Stimulated activated naive CD8-positive, alpha-beta T cell treated with anti-CD3 and anti-CD28 coated beads, Interleukin-15, Interleukin-2, amounts not matched to agents 100 ng/mL and 50 ng/mL, for 24 hours (primary cell): ENCODE results near the gene ZGPAT.

Source experiments
- H3K27ac Mint-ChIP-seq: one replicate; pipeline ENCODE4 v1.8.0; 2021; ENCODE audit warnings: mild to moderate bottlenecking, mixed read lengths
- H3K27me3 Mint-ChIP-seq: one replicate; pipeline ENCODE4 v1.8.0; 2021; ENCODE audit warnings: mixed read lengths
- H3K36me3 Mint-ChIP-seq: one replicate; pipeline ENCODE4 v1.8.0; 2021; ENCODE audit warnings: low read depth, mixed read lengths
- H3K4me1 Mint-ChIP-seq: one replicate; pipeline ENCODE4 v1.8.0; 2021; ENCODE audit warnings: low read depth, mixed read lengths
- H3K4me3 Mint-ChIP-seq: one replicate; pipeline ENCODE4 v1.8.0; 2021; ENCODE audit warnings: mild to moderate bottlenecking, mixed read lengths
- H3K9me3 Mint-ChIP-seq: one replicate; pipeline ENCODE4 v1.8.0; 2021; ENCODE audit warnings: mixed read lengths

The ZGPAT gene

DNA sequence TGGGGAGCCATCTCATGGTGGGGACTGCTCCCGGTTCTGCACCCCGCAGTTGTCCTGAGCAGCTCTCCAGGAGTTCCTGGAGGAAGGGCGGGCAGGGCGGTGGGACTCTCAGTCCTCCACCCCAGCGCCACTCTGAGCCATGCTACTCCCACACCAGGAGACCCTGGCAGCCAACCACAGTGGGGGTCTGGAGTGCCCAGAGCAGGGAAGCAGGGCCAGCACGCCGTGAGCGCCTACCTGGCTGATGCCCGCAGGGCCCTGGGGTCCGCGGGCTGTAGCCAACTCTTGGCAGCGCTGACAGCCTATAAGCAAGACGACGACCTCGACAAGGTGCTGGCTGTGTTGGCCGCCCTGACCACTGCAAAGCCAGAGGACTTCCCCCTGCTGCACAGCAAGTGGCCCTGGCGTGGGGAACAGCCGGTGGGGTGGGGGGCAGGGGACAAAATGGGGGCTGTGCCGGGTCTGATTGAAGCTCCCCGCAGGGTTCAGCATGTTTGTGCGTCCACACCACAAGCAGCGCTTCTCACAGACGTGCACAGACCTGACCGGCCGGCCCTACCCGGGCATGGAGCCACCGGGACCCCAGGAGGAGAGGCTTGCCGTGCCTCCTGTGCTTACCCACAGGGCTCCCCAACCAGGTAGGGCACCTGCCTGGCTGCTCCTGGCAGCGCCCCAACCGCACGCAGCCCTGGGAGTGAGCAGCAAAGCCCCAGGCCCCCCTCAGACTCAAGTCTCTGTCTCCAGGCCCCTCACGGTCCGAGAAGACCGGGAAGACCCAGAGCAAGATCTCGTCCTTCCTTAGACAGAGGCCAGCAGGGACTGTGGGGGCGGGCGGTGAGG, 13.0 kb upstream of the ZGPAT start:
- H3K4me1 Mint-ChIP-seq = peaks cover 31% of the 10 kb centered on the region
- no peak overlapping the region for H3K4me3 Mint-ChIP-seq
- no peaks in the 10 kb centered on the region for H3K9me3 Mint-ChIP-seq
- no peak overlapping the region for H3K27ac Mint-ChIP-seq
- H3K36me3 Mint-ChIP-seq = peaks cover 10% of the 10 kb centered on the region
- no peaks in the 10 kb centered on the region for H3K27me3 Mint-ChIP-seq

DNA sequence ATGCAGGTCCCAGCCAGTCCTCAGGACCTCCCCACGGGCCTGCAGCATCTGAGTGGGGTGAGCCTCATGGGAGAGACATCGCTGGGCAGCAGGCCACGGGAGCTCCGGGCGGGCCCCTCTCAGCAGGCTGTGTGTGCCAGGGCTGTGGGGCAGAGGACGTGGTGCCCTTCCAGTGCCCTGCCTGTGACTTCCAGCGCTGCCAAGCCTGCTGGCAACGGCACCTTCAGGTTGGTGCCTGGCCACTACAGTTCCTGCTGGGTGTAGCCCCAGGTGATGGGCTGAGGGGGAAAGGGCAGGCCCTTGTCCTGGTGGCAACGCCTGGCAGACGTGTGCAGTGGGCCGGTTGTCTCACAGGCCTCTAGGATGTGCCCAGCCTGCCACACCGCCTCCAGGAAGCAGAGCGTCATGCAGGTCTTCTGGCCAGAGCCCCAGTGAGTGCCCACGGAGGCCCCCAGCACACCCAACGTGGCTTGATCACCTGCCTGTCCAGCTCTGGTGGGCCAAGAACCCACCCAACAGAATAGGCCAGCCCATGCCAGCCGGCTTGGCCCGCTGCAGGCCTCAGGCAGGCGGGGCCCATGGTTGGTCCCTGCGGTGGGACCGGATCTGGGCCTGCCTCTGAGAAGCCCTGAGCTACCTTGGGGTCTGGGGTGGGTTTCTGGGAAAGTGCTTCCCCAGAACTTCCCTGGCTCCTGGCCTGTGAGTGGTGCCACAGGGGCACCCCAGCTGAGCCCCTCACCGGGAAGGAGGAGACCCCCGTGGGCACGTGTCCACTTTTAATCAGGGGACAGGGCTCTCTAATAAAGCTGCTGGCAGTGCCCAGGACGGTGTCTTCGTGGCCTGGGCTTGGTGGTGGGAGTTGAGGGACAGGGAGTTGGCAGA, 12.2 kb upstream of the ZGPAT start:
- Mint-ChIP-seq H3K27me3 (no peaks in the 10 kb centered on the region), H3K4me3 (no peak overlapping the region), H3K36me3 (peaks cover 10% of the 10 kb centered on the region), H3K9me3 (no peaks in the 10 kb centered on the region), H3K27ac (no peak overlapping the region), H3K4me1 (peaks cover 35% of the 10 kb centered on the region)

DNA sequence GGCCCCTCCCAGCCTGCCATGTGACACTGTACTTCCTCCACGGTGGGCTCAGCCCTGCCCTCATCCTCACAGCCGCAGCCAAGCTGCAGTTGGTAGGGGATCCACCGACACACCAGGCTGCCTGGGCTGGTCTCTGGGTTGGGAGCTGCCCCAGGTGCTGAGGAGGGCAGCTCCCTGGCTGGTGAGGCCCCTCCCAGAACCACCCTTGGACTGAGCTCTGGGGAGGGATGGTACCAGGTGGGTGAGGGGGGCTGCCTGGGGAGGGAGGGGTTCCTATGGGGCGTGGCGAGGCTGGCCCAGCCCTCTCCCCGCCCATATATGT, 11.6 kb upstream of the ZGPAT start:
- no peaks in the 10 kb centered on the region for H3K27me3 Mint-ChIP-seq
- H3K4me3 Mint-ChIP-seq = no peak overlapping the region
- peaks cover 10% of the 10 kb centered on the region for H3K36me3 Mint-ChIP-seq
- peaks cover 35% of the 10 kb centered on the region for H3K4me1 Mint-ChIP-seq
- H3K27ac Mint-ChIP-seq = no peak overlapping the region
- no peaks in the 10 kb centered on the region for H3K9me3 Mint-ChIP-seq

DNA sequence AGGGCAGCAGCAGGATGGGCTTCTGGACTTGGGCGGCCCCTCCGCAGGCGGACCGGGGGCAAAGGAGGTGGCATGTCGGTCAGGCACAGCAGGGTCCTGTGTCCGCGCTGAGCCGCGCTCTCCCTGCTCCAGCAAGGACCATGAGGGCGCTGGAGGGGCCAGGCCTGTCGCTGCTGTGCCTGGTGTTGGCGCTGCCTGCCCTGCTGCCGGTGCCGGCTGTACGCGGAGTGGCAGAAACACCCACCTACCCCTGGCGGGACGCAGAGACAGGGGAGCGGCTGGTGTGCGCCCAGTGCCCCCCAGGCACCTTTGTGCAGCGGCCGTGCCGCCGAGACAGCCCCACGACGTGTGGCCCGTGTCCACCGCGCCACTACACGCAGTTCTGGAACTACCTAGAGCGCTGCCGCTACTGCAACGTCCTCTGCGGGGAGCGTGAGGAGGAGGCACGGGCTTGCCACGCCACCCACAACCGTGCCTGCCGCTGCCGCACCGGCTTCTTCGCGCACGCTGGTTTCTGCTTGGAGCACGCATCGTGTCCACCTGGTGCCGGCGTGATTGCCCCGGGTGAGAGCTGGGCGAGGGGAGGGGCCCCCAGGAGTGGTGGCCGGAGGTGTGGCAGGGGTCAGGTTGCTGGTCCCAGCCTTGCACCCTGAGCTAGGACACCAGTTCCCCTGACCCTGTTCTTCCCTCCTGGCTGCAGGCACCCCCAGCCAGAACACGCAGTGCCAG, 11.0 kb upstream of the ZGPAT start, which contains the start of gene TNFRSF6B:
TNFRSF6B (plus strand) TSS at position 25 of the 729 bp plus-strand sequence; CDS start at position 141, 116 bp downstream.
- Mint-ChIP-seq H3K4me3 (peak within 1 kb of the TSS; percentile 13), H3K27ac (no peak within 1 kb of the TSS), H3K4me1 (peaks cover 35% of the 10 kb centered on the region), H3K27me3 (no peaks in the 10 kb centered on the region), H3K36me3 (peaks cover 10% of the 10 kb centered on the region), H3K9me3 (no peaks in the 10 kb centered on the region)

DNA sequence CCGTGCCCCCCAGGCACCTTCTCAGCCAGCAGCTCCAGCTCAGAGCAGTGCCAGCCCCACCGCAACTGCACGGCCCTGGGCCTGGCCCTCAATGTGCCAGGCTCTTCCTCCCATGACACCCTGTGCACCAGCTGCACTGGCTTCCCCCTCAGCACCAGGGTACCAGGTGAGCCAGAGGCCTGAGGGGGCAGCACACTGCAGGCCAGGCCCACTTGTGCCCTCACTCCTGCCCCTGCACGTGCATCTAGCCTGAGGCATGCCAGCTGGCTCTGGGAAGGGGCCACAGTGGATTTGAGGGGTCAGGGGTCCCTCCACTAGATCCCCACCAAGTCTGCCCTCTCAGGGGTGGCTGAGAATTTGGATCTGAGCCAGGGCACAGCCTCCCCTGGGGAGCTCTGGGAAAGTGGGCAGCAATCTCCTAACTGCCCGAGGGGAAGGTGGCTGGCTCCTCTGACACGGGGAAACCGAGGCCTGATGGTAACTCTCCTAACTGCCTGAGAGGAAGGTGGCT, 10.4 kb upstream of the ZGPAT start:
- H3K27me3 Mint-ChIP-seq = no peaks in the 10 kb centered on the region
- H3K4me3 Mint-ChIP-seq = peak overlapping the region; percentile 13
- peaks cover 8% of the 10 kb centered on the region for H3K36me3 Mint-ChIP-seq
- H3K4me1 Mint-ChIP-seq = peaks cover 35% of the 10 kb centered on the region
- H3K9me3 Mint-ChIP-seq = no peaks in the 10 kb centered on the region
- no peak overlapping the region for H3K27ac Mint-ChIP-seq

DNA sequence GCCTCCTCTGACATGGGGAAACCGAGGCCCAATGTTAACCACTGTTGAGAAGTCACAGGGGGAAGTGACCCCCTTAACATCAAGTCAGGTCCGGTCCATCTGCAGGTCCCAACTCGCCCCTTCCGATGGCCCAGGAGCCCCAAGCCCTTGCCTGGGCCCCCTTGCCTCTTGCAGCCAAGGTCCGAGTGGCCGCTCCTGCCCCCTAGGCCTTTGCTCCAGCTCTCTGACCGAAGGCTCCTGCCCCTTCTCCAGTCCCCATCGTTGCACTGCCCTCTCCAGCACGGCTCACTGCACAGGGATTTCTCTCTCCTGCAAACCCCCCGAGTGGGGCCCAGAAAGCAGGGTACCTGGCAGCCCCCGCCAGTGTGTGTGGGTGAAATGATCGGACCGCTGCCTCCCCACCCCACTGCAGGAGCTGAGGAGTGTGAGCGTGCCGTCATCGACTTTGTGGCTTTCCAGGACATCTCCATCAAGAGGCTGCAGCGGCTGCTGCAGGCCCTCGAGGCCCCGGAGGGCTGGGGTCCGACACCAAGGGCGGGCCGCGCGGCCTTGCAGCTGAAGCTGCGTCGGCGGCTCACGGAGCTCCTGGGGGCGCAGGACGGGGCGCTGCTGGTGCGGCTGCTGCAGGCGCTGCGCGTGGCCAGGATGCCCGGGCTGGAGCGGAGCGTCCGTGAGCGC, 9.8 kb upstream of the ZGPAT start:
- H3K4me3 Mint-ChIP-seq = no peak overlapping the region
- H3K36me3 Mint-ChIP-seq = peaks cover 6% of the 10 kb centered on the region
- no peak overlapping the region for H3K27ac Mint-ChIP-seq
- H3K9me3 Mint-ChIP-seq = no peaks in the 10 kb centered on the region
- H3K27me3 Mint-ChIP-seq = no peaks in the 10 kb centered on the region
- H3K4me1 Mint-ChIP-seq = peaks cover 35% of the 10 kb centered on the region

DNA sequence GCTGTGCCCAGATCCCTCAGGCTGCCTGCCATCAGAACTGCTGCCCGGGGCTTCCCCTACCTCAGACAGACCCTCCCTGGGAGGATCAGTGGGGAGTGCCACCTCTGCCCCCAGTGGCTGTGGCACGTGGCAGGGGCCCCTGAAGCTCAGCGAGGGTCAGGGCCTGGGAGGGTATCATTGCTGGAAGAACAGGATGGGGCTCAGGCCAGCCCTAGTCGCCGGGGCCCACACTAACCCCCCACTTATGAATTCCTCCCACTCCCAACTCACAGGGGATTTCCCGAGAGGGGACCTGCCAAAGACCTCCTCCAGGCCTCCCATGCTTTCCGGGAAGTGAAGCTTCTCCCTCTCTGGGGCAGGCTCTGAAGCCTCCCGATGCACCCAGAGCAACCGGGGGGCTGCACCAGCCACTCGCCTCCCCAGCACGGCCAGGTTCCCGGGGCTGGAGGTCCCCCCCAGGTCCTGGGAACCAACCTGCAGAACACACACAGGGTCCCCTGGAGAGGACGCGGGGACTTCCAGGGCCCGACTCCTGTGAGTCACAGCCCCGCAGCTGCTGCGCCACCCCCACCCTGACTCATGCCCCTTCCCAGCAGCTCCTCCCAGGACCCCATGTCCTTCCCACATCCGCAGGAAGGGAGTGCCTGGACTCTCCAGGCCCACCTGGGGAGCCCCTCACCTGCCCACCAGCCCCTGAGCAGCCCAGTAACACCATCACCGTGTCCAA, 8.9 kb upstream of the ZGPAT start:
- Mint-ChIP-seq H3K27me3 (no peaks in the 10 kb centered on the region), H3K9me3 (no peaks in the 10 kb centered on the region), H3K4me1 (peaks cover 32% of the 10 kb centered on the region), H3K36me3 (peaks cover 3% of the 10 kb centered on the region), H3K4me3 (peak overlapping the region; percentile 17), H3K27ac (peak overlapping the region; percentile 52)

DNA sequence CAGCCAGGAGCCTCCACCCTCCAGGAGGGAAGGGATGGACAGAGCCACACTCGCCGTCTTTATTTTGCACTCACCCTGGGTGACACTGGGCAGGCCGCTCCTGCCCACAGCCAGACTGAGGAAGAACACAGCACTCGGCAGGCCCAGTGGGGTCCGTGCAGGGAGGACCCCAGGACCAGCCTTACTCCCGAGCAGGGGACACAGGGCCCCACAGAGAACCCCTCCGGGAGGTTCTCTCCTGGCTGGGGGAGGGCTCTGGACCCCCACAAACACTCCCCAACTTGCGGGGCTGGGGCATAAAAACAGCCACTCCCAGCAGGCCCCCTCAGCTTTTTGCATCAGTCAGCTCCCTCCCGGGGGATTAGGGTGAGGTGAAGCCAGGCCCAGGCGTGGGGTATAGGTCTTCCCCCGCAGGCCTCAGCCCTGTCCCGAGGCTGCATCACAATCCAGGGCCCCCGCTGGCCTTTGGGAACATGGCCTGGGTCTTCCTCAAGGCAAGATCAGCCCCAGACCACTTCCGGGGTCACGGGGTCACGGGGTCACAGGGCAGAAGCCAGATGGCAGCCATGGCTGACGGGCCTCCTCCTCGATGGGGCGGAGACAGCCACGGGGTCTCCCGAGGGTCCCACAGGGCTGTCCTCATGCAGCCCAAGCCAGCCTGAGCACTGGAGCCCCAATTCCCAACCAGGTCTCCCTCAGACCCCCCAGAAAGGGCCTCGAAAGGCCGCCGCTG, 8.2 kb upstream of the ZGPAT start:
- peak overlapping the region; percentile 17 for H3K4me3 Mint-ChIP-seq
- H3K27me3 Mint-ChIP-seq = no peaks in the 10 kb centered on the region
- peak overlapping the region; percentile 52 for H3K27ac Mint-ChIP-seq
- H3K9me3 Mint-ChIP-seq = no peaks in the 10 kb centered on the region
- peaks cover 32% of the 10 kb centered on the region for H3K4me1 Mint-ChIP-seq
- H3K36me3 Mint-ChIP-seq = no peaks in the 10 kb centered on the region

DNA sequence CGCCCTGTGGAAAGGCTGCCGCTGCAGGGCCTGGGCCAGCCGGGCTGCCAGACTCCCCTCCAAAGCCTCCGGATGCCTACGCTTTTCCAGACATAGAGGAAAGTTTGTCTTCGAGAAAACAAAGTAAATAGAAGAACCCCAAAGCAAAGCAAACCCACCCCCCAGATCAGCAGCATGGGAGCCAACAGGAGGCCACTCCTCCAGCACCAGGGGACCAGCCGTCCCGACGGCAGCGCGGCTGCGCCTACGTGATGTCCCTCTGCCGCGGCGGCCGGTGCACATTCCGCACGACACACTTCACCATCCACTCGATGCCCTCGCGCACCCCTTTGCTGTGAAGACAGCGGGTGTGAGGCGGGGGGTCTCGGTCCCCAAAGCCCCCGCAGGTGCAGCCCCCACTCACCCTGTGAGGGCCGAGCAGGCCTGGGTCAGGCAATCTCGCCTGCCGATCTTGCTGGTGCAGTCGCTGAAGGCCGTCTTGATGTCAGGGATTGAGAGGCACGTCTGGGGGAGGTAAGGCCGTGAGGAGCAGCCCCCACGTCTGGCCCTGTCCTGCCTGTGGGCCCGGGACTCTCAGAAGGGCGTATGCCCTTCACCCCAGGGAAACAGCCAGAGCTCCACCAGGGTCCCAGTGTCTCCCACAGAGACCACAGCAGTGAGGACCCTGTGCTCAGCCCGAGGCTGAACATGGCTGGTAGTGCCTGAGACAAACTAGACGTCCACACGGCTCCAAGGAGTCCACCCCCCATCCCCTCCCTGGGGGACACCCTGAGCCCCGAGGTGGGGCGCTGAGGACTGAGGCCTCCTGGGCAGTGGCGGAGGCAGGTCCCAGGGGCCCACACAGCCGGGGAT, 7.4 kb upstream of the ZGPAT start:
- Mint-ChIP-seq H3K27ac (no peak overlapping the region), H3K36me3 (peaks cover 4% of the 10 kb centered on the region), H3K27me3 (no peaks in the 10 kb centered on the region)

DNA sequence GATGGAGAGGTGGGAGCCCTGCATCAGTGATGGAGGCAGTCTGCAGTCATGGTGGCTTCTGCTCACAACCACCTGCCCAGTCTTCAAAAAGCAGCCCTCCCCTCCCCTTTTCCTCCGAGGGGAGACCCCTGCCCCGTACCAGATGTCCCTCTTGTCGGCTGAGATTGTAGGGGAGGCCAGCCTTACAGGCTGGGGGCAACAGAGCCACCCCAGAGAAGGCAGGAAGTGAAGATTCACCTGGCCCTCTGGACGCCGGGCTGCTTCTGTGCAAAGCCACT, 6.8 kb upstream of the ZGPAT start:
- H3K4me3 Mint-ChIP-seq = no peak overlapping the region

More for the DNA sequence above, 7.4 kb upstream of the ZGPAT start:
- no peaks in the 10 kb centered on the region for H3K9me3 Mint-ChIP-seq
- peaks cover 33% of the 10 kb centered on the region for H3K4me1 Mint-ChIP-seq
- H3K4me3 Mint-ChIP-seq = no peak overlapping the region

DNA sequence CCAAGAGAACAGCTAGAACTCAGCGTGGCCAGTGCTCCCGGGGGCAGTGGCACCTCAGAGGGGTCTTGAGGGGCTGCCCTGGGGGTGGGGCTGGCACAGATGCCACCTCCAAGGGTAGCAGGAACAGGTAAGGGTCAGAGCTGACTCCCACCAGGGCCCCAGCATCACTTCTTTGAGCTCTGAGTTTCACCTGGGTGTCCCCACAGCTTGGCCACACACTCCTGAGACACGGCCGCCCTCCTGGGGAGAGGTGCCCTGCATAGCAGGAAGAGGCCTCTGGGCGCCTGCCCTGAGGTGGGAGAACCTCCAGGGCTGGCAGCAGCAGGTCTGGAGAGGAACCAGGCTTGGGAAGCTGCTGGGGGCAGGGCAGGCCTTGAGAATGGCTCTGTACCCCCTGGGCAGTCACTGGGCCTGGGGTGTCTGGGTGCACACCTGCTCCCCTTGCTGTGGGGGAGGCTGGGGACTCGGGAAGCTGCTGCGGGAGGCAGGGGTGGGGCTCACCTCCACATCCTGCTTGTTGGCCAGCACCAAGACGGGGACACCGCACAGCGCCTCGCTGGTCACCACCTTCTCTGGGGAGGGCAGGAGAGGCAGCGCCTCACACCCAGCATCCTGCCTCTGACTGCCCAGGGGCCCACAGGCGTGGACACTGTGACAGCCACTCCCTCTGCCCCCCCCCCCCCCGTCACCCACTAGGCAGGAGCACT, 6.4 kb upstream of the ZGPAT start:
- no peaks in the 10 kb centered on the region for H3K9me3 Mint-ChIP-seq
- H3K27ac Mint-ChIP-seq = no peak overlapping the region
- H3K4me1 Mint-ChIP-seq = peaks cover 39% of the 10 kb centered on the region
- H3K27me3 Mint-ChIP-seq = no peaks in the 10 kb centered on the region
- peaks cover 12% of the 10 kb centered on the region for H3K36me3 Mint-ChIP-seq
- no peak overlapping the region for H3K4me3 Mint-ChIP-seq

More for the DNA sequence above, 6.8 kb upstream of the ZGPAT start:
- Mint-ChIP-seq H3K36me3 (peaks cover 10% of the 10 kb centered on the region), H3K9me3 (no peaks in the 10 kb centered on the region), H3K27ac (no peak overlapping the region), H3K4me1 (peaks cover 38% of the 10 kb centered on the region), H3K27me3 (no peaks in the 10 kb centered on the region)

DNA sequence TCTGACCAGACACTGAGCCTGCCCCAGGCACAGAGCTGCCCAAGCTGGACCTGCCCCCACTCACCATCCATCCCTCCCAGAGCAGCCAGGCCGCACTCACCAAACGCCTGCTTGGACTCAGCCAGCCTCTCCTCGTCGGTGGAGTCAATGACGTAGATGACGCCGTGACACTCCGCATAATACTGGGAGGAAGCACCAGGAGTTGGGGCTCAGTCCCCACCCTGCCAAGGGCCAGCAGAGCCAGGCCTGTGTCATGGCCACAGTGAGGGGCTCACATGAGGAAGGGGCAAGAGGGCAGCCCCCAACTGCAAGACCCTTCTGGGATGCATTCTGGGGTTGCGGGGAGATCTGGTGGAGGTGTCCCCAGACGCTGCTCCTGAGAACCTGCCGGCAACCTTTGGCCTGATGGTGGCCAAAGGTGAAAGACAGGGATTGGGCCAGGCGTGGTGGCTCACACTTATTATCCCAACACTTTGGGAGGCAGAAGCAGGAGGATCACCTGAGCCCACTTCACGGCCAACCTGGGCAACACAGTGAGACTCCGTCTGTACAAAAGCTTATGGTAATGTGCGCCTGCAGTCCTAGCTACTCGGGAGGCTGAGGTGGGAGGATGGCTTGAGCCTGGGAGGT, 5.7 kb upstream of the ZGPAT start:
- H3K4me3 Mint-ChIP-seq = no peak overlapping the region
- H3K27ac Mint-ChIP-seq = peak overlapping the region; percentile 26
- H3K36me3 Mint-ChIP-seq = peaks cover 19% of the 10 kb centered on the region
- H3K4me1 Mint-ChIP-seq = peaks cover 45% of the 10 kb centered on the region
- no peaks in the 10 kb centered on the region for H3K9me3 Mint-ChIP-seq
- no peaks in the 10 kb centered on the region for H3K27me3 Mint-ChIP-seq
